ENCODE data around the gene ADAMTS16.

DNA sequence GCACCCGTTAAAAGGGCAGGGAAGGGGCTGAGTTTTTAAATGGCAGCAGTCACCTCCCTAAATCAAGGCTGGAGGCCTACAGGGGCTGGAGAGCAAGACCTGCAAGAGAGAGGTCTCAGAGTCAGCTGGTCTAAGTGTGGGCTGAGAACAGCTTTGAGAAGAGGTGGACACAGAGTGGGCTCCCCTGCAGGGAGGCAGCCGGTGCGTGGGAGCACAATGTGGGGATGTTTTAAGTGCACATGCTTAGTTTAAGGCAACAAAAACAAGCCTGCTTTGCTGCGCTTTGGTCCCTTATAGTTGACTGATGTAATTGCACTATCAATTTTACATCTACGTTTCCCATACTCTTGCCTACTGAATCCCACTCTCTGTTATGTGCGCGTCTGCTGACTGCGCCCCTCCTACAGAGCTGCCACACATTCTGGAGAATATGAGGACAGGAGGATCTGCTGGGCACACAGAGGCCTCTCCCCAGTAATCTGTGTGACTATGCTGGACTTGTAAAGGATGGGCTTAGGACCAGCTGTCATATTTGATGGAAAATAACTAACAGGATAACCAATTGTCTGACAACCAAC lies 220.3 kb downstream of the ADAMTS16 start:
- TF ChIP-seq CTCF (IDR thresholded peaks at IDR 0.05), result no peak
- TF ChIP-seq POLR2A (IDR thresholded peaks at IDR 0.05), result no peak
- TF ChIP-seq POLR2AphosphoS5 (IDR thresholded peaks at IDR 0.05), result no peak
